ENCODE measurements around the gene PAK1.
"Not testable (repeated sequence)": the region's sequence is repeated elsewhere in the genome, so short reads cannot be mapped to it uniquely, and the experiment has no call there.

PAK1 gene

DNA sequence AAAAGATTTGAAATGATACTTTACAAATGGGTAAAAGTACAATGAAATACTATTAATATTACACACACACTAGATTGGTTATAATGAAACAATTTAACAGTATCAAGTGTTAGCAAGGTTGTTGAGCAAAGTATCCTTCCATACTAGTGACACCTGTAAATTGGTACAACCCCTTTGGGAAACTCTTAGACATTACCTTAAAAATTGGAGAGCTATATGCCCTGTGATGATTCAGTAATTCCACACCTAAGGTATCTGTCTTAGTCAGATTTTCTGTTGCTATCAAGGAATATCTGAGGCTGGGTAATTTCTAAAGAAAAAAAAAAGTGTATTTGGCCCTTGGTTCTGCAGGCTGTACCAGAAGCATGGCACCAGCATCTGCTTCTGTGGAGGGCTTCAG is 165.1 kb downstream of the PAK1 start:
- no peak for DNase-seq (ENCODE audit: low read depth in 2 of 2)

GRCh38 chr11:77303328-77303727 is 170.6 kb downstream of the PAK1 start:
- no peak for DNase-seq (ENCODE audit: low read depth in 2 of 2)

DNA sequence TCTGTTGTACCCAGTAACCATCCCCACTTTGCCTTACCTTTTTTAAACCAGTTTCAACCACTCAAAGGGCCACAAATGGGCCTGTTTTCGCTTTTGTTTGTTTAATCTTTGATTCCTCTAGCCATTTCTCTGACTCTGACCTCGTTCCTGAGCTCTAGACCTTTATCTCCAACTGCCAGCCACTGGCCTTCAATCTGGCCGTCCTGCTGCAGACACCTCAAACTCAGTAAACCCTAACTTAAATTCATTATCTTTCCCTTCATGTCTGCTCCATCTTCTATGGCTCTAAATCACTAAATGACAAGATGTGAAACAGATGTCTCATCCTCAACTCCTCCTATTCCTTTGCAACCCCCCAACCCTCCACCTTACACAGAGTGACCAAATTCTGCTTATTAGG is 171.1 kb downstream of the PAK1 start:
- DNase-seq (ENCODE audit: low read depth in 2 of 2): no peak

- no peak for DNase-seq (ENCODE audit: low read depth in 2 of 2)
Observed at GRCh38 chr11:77301510-77301909, 172.4 kb downstream of the PAK1 start, which contains the start of gene GDPD4. GDPD4 (minus strand) TSS chr11:77301686; CDS start chr11:77285137, 16,549 bp downstream.

DNA sequence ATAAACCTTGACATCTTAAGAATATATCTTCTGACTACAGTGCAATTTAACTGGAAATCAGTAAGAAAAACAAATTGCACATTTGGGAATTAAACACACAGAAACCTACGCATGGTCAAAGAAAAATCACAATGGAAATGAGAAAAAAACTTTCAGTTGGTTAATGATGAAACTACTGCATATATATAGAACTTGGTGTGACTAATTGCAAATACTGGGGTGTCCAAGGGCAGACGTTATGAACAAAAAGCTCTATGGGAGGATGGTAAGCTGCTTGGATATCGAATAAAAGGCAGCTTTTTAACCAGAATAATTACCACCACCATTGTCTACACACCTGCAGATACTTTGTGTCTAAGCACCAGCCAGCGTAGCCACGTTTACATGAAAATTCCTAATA is 173.2 kb downstream of the PAK1 start:
- no peak for DNase-seq (ENCODE audit: low read depth in 2 of 2)

GRCh38 chr11:77300028-77300427 is 173.9 kb downstream of the PAK1 start:
- DNase-seq (ENCODE audit: low read depth in 2 of 2): not testable (repeated sequence)

GRCh38 chr11:77299528-77299993 is 174.3 kb downstream of the PAK1 start:
- DNase-seq (ENCODE audit: low read depth in 2 of 2): no peak

DNA sequence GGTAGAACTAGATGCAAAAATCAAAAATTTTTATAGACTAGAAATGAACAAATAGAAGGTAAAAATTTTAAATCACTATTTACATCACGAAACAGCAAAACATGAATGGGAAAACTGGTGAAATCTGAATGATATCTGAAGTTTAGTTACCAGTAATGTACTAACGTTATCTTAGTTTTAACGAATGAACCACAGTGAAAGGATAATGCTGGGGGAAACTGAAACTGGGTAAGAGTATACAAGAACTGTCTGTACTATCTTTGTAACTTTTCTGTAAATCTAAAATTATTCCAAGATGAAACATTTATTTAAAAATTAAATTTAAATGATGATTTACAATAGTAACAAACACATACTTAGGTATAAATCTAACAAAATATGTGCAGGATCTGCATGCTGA is 179.9 kb downstream of the PAK1 start:
- no peak for DNase-seq (ENCODE audit: low read depth in 2 of 2)

GRCh38 chr11:77289737-77290136 is 184.2 kb downstream of the PAK1 start:
- DNase-seq (ENCODE audit: low read depth in 2 of 2): no peak

DNA sequence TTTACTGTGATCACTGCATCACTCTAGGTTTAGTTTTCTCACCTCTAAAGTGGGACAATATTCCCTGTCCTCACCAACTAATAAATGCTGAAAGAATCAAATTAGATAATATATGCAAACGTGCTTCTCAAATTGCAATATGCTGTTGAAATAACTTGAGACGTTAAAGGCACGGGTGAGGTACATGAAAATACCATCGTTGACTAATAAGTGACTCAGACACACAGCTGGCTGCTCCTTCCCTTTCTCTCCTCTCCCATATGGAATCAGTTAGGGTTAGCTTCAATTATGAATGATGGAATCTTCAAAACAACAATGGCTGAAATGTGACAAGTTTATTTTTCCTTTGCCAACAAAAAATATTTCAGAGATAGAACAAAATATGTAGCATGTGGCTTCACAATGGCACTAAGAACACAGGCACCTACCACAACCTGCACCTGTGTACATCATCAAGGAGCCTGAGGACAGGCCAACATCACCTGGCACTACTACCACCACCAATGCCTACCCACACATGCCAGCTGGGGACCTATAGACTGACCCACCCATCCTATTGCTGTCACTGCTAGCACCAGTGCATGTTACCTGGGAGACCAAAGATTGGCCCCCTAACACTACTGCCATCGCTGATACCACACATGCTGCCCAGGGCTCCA is 186.2 kb downstream of the PAK1 start:
- peak; percentile 85 for DNase-seq (ENCODE audit: low read depth in 2 of 2)

- no peak for DNase-seq (ENCODE audit: low read depth in 2 of 2)
Observed at GRCh38 chr11:77287136-77287535, 186.8 kb downstream of the PAK1 start.

DNA sequence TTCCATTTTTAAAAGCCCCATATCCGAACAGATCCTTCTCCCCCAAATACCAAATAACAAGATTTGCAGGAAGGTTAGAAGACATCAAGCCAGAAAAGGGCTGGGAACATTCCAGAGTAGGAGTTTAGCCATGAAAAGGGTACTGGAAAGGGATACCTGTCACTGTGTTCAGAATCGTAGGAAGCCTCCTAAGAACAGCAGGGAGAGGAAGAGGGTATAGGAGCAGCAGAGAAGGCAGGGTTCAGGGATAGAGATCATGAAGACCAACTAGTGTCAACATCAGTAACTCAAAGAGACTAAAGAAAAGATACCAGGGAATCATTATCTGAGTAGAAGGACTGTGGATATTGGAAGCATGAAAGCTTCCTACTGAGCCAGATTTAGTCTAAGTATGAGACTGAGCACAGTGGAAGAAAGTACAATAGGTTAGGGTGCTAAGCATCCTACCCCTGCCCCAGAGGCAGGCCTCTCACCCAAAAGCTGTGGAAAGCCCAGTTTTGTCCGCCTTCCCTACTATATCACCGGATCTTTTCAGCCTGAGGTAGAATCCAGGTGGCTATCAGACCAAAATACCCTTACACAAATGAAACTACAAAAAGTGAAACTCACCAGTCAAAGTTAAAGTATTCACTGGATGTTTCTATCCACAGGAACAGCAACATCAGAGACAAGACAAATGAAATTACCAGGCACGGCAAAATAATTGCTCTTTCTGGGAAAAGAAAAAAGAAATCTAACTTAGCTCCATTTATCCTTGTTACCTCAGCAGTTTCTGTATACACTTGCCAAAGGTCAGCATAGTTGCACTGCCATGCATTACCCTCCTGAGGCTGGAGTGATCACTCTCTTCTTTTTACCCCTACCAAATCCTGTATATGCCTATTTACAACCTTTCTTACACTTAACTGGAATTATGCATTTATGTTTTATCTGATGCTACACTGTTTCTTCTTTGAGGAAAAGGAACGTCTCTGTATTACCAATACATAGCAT is 189.1 kb downstream of the PAK1 start:
- no peak for DNase-seq (ENCODE audit: low read depth in 2 of 2)

GRCh38 chr11:77283101-77283500 is 190.8 kb downstream of the PAK1 start:
- no peak for DNase-seq (ENCODE audit: low read depth in 2 of 2)

DNA sequence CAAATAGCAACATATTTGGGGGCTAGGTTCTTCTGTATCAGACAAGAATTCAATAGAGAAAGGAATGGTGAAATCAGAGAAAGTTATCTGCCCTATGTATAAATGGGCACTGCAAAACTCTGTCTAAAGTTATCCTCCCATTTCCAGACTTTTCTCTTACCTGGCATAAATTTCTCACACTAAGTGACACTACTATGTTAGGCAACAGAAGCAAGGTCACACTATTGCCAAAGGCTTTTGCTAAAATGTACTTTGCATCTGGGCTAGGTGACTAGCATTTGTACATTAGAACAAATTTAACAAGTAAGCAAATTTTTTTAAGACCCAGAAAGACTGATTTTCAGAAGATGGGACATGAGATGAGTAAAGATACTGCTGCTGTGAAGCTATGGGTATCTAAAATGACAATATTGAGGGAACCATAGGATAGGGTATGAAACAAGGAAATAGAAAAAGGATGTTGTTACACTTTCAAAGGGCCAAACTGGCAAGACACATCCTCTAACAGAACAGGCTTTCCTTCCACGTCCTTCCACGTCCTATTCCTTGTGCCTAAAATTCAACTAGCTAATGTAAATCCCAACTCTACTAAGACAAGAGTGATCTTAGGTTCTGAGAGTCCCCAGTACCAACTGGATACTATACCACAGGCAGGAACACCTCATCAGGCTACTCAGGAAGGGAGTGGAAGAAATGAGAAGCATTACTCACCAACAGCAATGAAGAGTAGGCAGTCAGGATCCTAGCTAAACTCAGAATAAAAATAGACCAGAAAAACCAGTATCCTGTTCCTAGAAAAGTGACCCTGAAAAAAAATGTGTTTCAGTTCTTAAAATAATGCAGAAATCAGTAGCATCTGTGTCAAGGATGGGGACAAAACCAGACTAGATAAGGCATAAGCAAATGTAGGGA is 195.0 kb downstream of the PAK1 start:
- DNase-seq (ENCODE audit: low read depth in 2 of 2): no peak

DNA sequence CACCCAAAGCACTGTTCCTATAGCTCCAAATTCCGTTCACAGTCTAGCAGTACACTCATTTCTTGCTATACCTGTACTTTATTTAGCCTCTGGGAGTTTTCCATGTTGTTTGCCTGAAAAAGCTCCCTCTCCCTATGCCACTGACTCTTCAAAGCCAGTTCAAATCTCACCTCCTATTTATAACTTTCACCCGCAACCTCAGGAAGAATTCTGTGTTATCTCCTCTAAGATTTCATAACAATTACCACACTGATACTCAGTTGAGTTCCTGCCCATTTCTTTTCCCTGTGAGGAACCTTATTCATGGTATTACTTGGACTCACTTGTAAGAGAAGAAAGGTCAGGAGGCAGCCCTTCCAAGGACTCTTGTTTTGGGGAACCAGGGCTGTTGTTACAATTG is 197.6 kb downstream of the PAK1 start:
- DNase-seq (ENCODE audit: low read depth in 2 of 2): no peak

Data from fibroblast of skin of left quadriceps (primary cell).